ENCODE results near the gene AP1S3. TPM values are rescaled to one million over a fixed set of nuclear protein-coding genes. Genes with fewer than 3 reads are reported as not detected.

The AP1S3 gene
- total RNA-seq, 4 donors from 2014 or later: 0.23 to 4.6 (median 0.54) TPM; not detected in 1

DNA sequence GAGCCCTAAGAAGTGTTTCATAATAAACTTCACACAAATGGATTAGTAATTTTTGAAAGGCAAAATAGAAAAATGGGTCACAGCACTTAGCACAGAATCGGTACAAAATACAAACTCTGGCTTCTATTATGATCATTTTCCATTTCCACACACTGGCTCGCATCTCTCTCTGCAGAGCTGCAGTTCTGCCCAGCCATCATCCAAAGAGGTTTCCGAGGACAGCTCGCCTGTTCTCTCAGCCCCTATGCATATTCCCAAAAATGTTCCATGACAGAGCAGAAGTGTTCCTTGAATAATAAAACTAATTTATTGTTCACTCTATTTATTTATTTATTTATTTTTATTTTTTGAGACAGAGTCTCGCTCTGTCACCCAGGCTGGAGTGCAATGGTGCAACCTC lies 115.6 kb downstream of the AP1S3 start:
- Histone ChIP-seq H3K27me3 (no peaks in the 10 kb centered on the region), H3K9me3 (no peaks in the 10 kb centered on the region), H3K4me3 (no peak overlapping the region), H3K27ac (no peak overlapping the region), H3K4me1 (peaks cover 0 to 13% (median 7%) of the 10 kb centered on the region in 3 donors), H3K36me3 (no peaks in the 10 kb centered on the region)
- WGBS, 2 donors (ENCODE audit: low coverage in 1 of 2): 76 to 93% methylated on average over 5 of the region's 5 CpGs
- ATAC-seq: no peak
- TF ChIP-seq POLR2A (IDR thresholded peaks at IDR 0.05) (no peak), EP300 (IDR thresholded peaks at IDR 0.05) (no peak), CTCF (IDR thresholded peaks at IDR 0.05) (no peak), POLR2AphosphoS5 (IDR thresholded peaks at IDR 0.05) (no peak)

GRCh38 chr2:223720367-223720766 lies 117.0 kb downstream of the AP1S3 start:
- 41% methylated on average over 1 of the region's 1 CpG; no CpG with 5 or more reads in 1 of the 2 donors for WGBS, 2 donors (ENCODE audit: low coverage in 1 of 2)
- H3K27ac ChIP-seq: no peak overlapping the region
- peaks cover 0 to 6% (median 3%) of the 10 kb centered on the region in 3 donors for H3K4me1 ChIP-seq
- no peak overlapping the region for H3K4me3 ChIP-seq
- no peaks in the 10 kb centered on the region for H3K27me3 ChIP-seq
- TF ChIP-seq POLR2AphosphoS5 (IDR thresholded peaks at IDR 0.05): no peak
- TF ChIP-seq CTCF (IDR thresholded peaks at IDR 0.05): no peak
- no peak for TF ChIP-seq POLR2A (IDR thresholded peaks at IDR 0.05)
- TF ChIP-seq EP300 (IDR thresholded peaks at IDR 0.05): no peak
- no peak for ATAC-seq
- no peaks in the 10 kb centered on the region for H3K9me3 ChIP-seq
- H3K36me3 ChIP-seq: no peaks in the 10 kb centered on the region

DNA sequence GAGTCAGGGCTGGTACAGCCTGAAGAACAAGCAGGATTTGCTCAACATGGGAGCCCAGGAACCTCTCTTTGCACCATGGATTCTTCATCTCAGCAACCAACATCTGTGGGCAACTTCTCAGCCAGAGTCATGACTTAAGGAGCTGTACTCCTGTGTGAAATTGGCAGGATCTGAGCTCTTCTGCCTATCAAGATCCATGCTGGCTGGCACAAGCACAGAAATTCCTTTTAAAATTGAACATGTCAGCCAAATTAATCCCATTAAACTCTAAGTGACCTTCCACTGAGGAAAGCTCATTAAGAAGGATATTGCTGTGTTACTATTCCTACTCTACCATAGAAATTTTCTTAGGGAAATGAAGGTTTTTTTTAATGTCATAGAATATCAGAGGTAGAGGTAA lies 124.7 kb downstream of the AP1S3 start:
- ATAC-seq: no peak
- H3K36me3 ChIP-seq: no peaks in the 10 kb centered on the region
- no peak overlapping the region for H3K27ac ChIP-seq
- TF ChIP-seq POLR2AphosphoS5 (IDR thresholded peaks at IDR 0.05): no peak
- no peak for TF ChIP-seq POLR2A (IDR thresholded peaks at IDR 0.05)
- no peak for TF ChIP-seq EP300 (IDR thresholded peaks at IDR 0.05)
- TF ChIP-seq CTCF (IDR thresholded peaks at IDR 0.05): no peak
- H3K27me3 ChIP-seq: no peaks in the 10 kb centered on the region
- no peaks in the 10 kb centered on the region for H3K9me3 ChIP-seq
- H3K4me3 ChIP-seq: no peak overlapping the region
- H3K4me1 ChIP-seq: no peaks in the 10 kb centered on the region

DNA sequence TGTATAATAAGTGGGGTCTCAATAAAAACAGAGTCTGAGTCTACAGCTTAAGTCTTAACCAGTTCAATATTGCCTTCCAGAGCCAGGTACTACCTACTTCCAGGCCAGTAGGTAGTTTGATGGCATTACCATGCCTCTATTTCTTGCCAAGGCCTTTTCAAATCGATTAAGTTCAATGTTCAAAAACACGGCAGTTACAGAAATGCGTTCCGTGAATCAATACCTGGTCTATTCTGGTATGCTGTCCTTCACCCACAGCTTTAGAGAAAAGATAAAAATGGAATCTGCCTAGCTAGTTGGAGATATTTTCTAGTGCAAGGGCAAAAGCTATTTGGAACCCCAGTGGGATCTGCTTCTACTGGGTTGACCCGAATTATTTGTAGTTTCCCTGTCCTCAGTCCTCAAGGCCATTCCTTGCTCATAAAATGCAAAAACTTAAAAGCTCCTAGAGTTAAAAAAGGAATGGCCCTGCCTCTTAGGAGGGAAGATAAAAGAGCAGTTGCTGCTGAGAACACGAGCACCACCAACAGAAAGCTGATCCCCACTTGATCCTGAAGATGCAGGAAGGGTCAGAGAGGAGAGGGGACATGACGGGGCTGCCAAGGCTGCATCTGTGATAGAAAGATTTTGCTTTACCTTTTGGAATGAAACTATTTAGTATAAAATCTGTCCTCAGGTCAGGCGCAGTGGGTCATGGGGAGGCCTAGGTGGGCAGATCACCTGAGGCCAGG lies 125.6 kb downstream of the AP1S3 start:
- Histone ChIP-seq H3K27me3 (no peaks in the 10 kb centered on the region), H3K9me3 (no peaks in the 10 kb centered on the region), H3K36me3 (no peaks in the 10 kb centered on the region), H3K4me1 (no peaks in the 10 kb centered on the region), H3K27ac (no peak overlapping the region), H3K4me3 (no peak overlapping the region)
- no peak for TF ChIP-seq POLR2AphosphoS5 (IDR thresholded peaks at IDR 0.05)
- TF ChIP-seq EP300 (IDR thresholded peaks at IDR 0.05): no peak
- TF ChIP-seq CTCF (IDR thresholded peaks at IDR 0.05): no peak
- ATAC-seq: no peak
- 87 to 98% methylated on average over 7 of the region's 8 CpGs for WGBS, 2 donors (ENCODE audit: low coverage in 1 of 2)

Other genes starting within 250 kb of the AP1S3 start
- gene SCG2, start 235.2 kb downstream of the AP1S3 start, total RNA-seq: 1 to 10 TPM in 3 of 4 donors, under 1 TPM in 1; 0.78 to 8.4 (median 3.5) TPM
- 10 to 100 TPM; 26.3 to 49.7 (median 39.3) TPM for gene WDFY1, start 107.8 kb upstream of the AP1S3 start, total RNA-seq
- gene MRPL44, start 119.9 kb upstream of the AP1S3 start, total RNA-seq: 10 to 100 TPM; 20.3 to 41.8 (median 23.5) TPM
- gene SERPINE2, start 201.7 kb upstream of the AP1S3 start, total RNA-seq: 100 to 1,000 TPM in 1 of 4 donors, 10 to 100 TPM in 3; 12.5 to 130 (median 48.6) TPM